PC-3 (cell line): Measurements from ENCODE around the gene FAM131C.
"Not testable (repeated sequence)": the region's sequence is repeated elsewhere in the genome, so short reads cannot be mapped to it uniquely, and the experiment has no call there.

Experiments used
- EZH2phosphoT487 ChIP-seq: fragments of 300-600 bp; sonication (generic); IDR thresholded peaks from 2 replicates; pipeline ENCODE4 v1.6.1; 2018; ENCODE audit warnings: mild to moderate bottlenecking, antibody characterized with exemption, low read length, borderline replicate concordance
- TF ChIP-seq, protein P1 (sequence below): fragments of 300-600 bp; sonication (generic); conservative IDR thresholded peaks from 2 replicates; pipeline ENCODE4 v1.5.1; 2017; ENCODE audit warnings: antibody characterized with exemption, low read depth, mild to moderate bottlenecking, low read length

DNA sequence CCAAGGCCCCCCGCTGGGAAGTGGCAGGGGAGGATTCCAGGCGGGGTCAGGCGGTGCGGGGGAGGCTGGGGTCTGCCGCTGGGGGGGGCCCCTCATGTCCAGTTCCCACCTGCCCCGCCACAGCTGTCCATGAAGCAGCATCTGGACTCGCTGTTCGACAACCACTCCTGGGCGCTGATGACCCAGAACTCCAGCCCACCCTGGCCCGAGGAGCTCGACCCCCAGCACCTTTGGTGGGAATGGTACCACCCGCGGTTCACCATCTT is 44.5 kb downstream of the FAM131C start:
- TF ChIP-seq, protein P1, sequence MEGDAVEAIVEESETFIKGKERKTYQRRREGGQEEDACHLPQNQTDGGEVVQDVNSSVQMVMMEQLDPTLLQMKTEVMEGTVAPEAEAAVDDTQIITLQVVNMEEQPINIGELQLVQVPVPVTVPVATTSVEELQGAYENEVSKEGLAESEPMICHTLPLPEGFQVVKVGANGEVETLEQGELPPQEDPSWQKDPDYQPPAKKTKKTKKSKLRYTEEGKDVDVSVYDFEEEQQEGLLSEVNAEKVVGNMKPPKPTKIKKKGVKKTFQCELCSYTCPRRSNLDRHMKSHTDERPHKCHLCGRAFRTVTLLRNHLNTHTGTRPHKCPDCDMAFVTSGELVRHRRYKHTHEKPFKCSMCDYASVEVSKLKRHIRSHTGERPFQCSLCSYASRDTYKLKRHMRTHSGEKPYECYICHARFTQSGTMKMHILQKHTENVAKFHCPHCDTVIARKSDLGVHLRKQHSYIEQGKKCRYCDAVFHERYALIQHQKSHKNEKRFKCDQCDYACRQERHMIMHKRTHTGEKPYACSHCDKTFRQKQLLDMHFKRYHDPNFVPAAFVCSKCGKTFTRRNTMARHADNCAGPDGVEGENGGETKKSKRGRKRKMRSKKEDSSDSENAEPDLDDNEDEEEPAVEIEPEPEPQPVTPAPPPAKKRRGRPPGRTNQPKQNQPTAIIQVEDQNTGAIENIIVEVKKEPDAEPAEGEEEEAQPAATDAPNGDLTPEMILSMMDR: not testable (repeated sequence)
- not testable (repeated sequence) for TF ChIP-seq EZH2phosphoT487
